Measurements from ENCODE around the gene SLC39A7.

SLC39A7 gene

GRCh38 chr6:33190504-33191107 lies 10.1 kb upstream of the SLC39A7 start:
- no peak overlapping the region for H3K4me3 ChIP-seq (ENCODE audit: control insufficient read depth, low read depth, low read length)
- TF ChIP-seq CTCF (IDR thresholded peaks at IDR 0.05; ENCODE audit: control insufficient read depth, insufficient read depth, low read depth, low read length, missing control alignments) = no peak
- no peak for DNase-seq (ENCODE audit: low read depth)

- no peak for DNase-seq (ENCODE audit: low read depth)
- no peak for TF ChIP-seq CTCF (IDR thresholded peaks at IDR 0.05; ENCODE audit: control insufficient read depth, insufficient read depth, low read depth, low read length, missing control alignments)
- no peak overlapping the region for H3K4me3 ChIP-seq (ENCODE audit: control insufficient read depth, low read depth, low read length)
These were observed 9.1 kb upstream of the SLC39A7 start for GRCh38 chr6:33191383-33192104.

- no peak for DNase-seq (ENCODE audit: low read depth)
- peak within 1 kb of the TSS; percentile 30 for H3K4me3 ChIP-seq (ENCODE audit: control insufficient read depth, low read depth, low read length)
- no peak for TF ChIP-seq CTCF (IDR thresholded peaks at IDR 0.05; ENCODE audit: control insufficient read depth, insufficient read depth, low read depth, low read length, missing control alignments)
These were observed 8.5 kb upstream of the SLC39A7 start, which contains the start of gene COL11A2 for GRCh38 chr6:33192105-33192646. COL11A2 (minus strand) TSS chr6:33192467; CDS start chr6:33192240, 227 bp downstream.

- H3K4me3 ChIP-seq (ENCODE audit: control insufficient read depth, low read depth, low read length) = peak overlapping the region; percentile 30
These were observed 7.7 kb upstream of the SLC39A7 start for GRCh38 chr6:33192671-33193602.

GRCh38 chr6:33193619-33194018 lies 7.0 kb upstream of the SLC39A7 start:
- no peak overlapping the region for H3K4me3 ChIP-seq (ENCODE audit: control insufficient read depth, low read depth, low read length)
- DNase-seq (ENCODE audit: low read depth) = no peak
- TF ChIP-seq CTCF (IDR thresholded peaks at IDR 0.05; ENCODE audit: control insufficient read depth, insufficient read depth, low read depth, low read length, missing control alignments) = no peak

More at GRCh38 chr6:33192671-33193602, 7.7 kb upstream of the SLC39A7 start:
- TF ChIP-seq CTCF (IDR thresholded peaks at IDR 0.05; ENCODE audit: control insufficient read depth, insufficient read depth, low read depth, low read length, missing control alignments) = no peak
- no peak for DNase-seq (ENCODE audit: low read depth)

GRCh38 chr6:33194431-33194979 lies 6.2 kb upstream of the SLC39A7 start:
- no peak overlapping the region for H3K4me3 ChIP-seq (ENCODE audit: control insufficient read depth, low read depth, low read length)
- DNase-seq (ENCODE audit: low read depth) = no peak
- TF ChIP-seq CTCF (IDR thresholded peaks at IDR 0.05; ENCODE audit: control insufficient read depth, insufficient read depth, low read depth, low read length, missing control alignments) = no peak

Measured in AG09309 (cell line).